ENCODE data around the gene C10orf143. TPM values are rescaled to one million over a fixed set of nuclear protein-coding genes. Genes with fewer than 3 reads are reported as not detected.
"Not testable (repeated sequence)": the region's sequence is repeated elsewhere in the genome, so short reads cannot be mapped to it uniquely, and the experiment has no call there.

The C10orf143 gene
- total RNA-seq, 1 experiment from 2014 or later, result not detected

GRCh38 chr10:130116942-130117341, 6.3 kb upstream of the C10orf143 start:
- in situ Hi-C loops (cut with HindIII; ENCODE audit: low sequenced_read_pairs); DNase-seq (ENCODE audit: low spot score): not testable (repeated sequence)

GRCh38 chr10:130112821-130113220, 2.2 kb upstream of the C10orf143 start:
- in situ Hi-C loops (cut with HindIII; ENCODE audit: low sequenced_read_pairs), result no loop called here
- no peak for DNase-seq (ENCODE audit: low spot score)

- in situ Hi-C loops (cut with HindIII; ENCODE audit: low sequenced_read_pairs), result no loop called here
- no peak for DNase-seq (ENCODE audit: low spot score)
Observed at GRCh38 chr10:130111852-130112180, 1.2 kb upstream of the C10orf143 start.

- in situ Hi-C loops (cut with HindIII; ENCODE audit: low sequenced_read_pairs), result no loop called here
- peak; percentile 99 for DNase-seq (ENCODE audit: low spot score)
Observed at GRCh38 chr10:130111113-130111851, 652 bp upstream of the C10orf143 start.

GRCh38 chr10:130109796-130110245, 809 bp downstream of the C10orf143 start:
- in situ Hi-C loops (cut with HindIII; ENCODE audit: low sequenced_read_pairs), result no loop called here
- peak; percentile 93 for DNase-seq (ENCODE audit: low spot score)

GRCh38 chr10:130108934-130109604, 1.6 kb downstream of the C10orf143 start:
- in situ Hi-C loops (cut with HindIII; ENCODE audit: low sequenced_read_pairs), result no loop called here
- peak; percentile 3 for DNase-seq (ENCODE audit: low spot score)

GRCh38 chr10:130108146-130108545, 2.5 kb downstream of the C10orf143 start:
- DNase-seq (ENCODE audit: low spot score); in situ Hi-C loops (cut with HindIII; ENCODE audit: low sequenced_read_pairs): not testable (repeated sequence)

GRCh38 chr10:130105724-130106123, 4.9 kb downstream of the C10orf143 start:
- no peak for DNase-seq (ENCODE audit: low spot score)
- in situ Hi-C loops (cut with HindIII; ENCODE audit: low sequenced_read_pairs), result no loop called here

- DNase-seq (ENCODE audit: low spot score), result no peak
- in situ Hi-C loops (cut with HindIII; ENCODE audit: low sequenced_read_pairs), result no loop called here
Observed at GRCh38 chr10:130099344-130099743, 11.3 kb downstream of the C10orf143 start.

GRCh38 chr10:130090565-130090964, 20.1 kb downstream of the C10orf143 start:
- in situ Hi-C loops (cut with HindIII; ENCODE audit: low sequenced_read_pairs); DNase-seq (ENCODE audit: low spot score): not testable (repeated sequence)

- DNase-seq (ENCODE audit: low spot score), result no peak
- in situ Hi-C loops (cut with HindIII; ENCODE audit: low sequenced_read_pairs), result no loop called here
Observed at GRCh38 chr10:130080461-130080814, 30.2 kb downstream of the C10orf143 start.

GRCh38 chr10:130079614-130080460, 30.8 kb downstream of the C10orf143 start:
- in situ Hi-C loops (cut with HindIII; ENCODE audit: low sequenced_read_pairs), result no loop called here
- DNase-seq (ENCODE audit: low spot score), result no peak

- in situ Hi-C loops (cut with HindIII; ENCODE audit: low sequenced_read_pairs), result no loop called here
- no peak for DNase-seq (ENCODE audit: low spot score)
Observed at GRCh38 chr10:130078120-130078519, 32.5 kb downstream of the C10orf143 start.

GRCh38 chr10:130076681-130077080, 33.9 kb downstream of the C10orf143 start:
- in situ Hi-C loops (cut with HindIII; ENCODE audit: low sequenced_read_pairs), result no loop called here
- no peak for DNase-seq (ENCODE audit: low spot score)

- DNase-seq (ENCODE audit: low spot score), result no peak
- in situ Hi-C loops (cut with HindIII; ENCODE audit: low sequenced_read_pairs), result no loop called here
Observed at GRCh38 chr10:130074639-130075038, 36.0 kb downstream of the C10orf143 start.

- DNase-seq (ENCODE audit: low spot score), result no peak
- in situ Hi-C loops (cut with HindIII; ENCODE audit: low sequenced_read_pairs), result no loop called here
Observed at GRCh38 chr10:130073912-130074311, 36.7 kb downstream of the C10orf143 start.

- DNase-seq (ENCODE audit: low spot score), result no peak
- in situ Hi-C loops (cut with HindIII; ENCODE audit: low sequenced_read_pairs), result no loop called here
Observed at GRCh38 chr10:130072247-130072646, 38.4 kb downstream of the C10orf143 start.

- in situ Hi-C loops (cut with HindIII; ENCODE audit: low sequenced_read_pairs), result no loop called here
- DNase-seq (ENCODE audit: low spot score), result no peak
Observed at GRCh38 chr10:130067893-130068292, 42.7 kb downstream of the C10orf143 start.

- in situ Hi-C loops (cut with HindIII; ENCODE audit: low sequenced_read_pairs), result no loop called here
- no peak for DNase-seq (ENCODE audit: low spot score)
Observed at GRCh38 chr10:130066743-130067142, 43.9 kb downstream of the C10orf143 start.

- DNase-seq (ENCODE audit: low spot score), result no peak
- in situ Hi-C loops (cut with HindIII; ENCODE audit: low sequenced_read_pairs), result no loop called here
Observed at GRCh38 chr10:130065251-130065650, 45.4 kb downstream of the C10orf143 start.

All from G401 (cell line).